ENCODE results near the gene EPHA10. TPM values are rescaled to one million over a fixed set of nuclear protein-coding genes. Genes with fewer than 3 reads are reported as not detected.

Gene EPHA10
- total RNA-seq, 2 donors from 2014 or later, result 0.22 TPM; not detected in 1

GRCh38 chr1:37755951-37756560 lies 8.9 kb downstream of the EPHA10 start:
- TF ChIP-seq, protein P1, sequence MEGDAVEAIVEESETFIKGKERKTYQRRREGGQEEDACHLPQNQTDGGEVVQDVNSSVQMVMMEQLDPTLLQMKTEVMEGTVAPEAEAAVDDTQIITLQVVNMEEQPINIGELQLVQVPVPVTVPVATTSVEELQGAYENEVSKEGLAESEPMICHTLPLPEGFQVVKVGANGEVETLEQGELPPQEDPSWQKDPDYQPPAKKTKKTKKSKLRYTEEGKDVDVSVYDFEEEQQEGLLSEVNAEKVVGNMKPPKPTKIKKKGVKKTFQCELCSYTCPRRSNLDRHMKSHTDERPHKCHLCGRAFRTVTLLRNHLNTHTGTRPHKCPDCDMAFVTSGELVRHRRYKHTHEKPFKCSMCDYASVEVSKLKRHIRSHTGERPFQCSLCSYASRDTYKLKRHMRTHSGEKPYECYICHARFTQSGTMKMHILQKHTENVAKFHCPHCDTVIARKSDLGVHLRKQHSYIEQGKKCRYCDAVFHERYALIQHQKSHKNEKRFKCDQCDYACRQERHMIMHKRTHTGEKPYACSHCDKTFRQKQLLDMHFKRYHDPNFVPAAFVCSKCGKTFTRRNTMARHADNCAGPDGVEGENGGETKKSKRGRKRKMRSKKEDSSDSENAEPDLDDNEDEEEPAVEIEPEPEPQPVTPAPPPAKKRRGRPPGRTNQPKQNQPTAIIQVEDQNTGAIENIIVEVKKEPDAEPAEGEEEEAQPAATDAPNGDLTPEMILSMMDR (IDR thresholded peaks at IDR 0.05), result no peak
- Histone ChIP-seq H3K4me1 (no peaks in the 10 kb centered on the region), H3K27me3 (peaks cover 0 to 5% of the 10 kb centered on the region in 2 donors), H3K9me3 (no peaks in the 10 kb centered on the region), H3K36me3 (no peaks in the 10 kb centered on the region), H3K4me3 (no peak overlapping the region), H3K27ac (no peak overlapping the region)
- no peak for DNase-seq (ENCODE audit: low spot score)

DNA sequence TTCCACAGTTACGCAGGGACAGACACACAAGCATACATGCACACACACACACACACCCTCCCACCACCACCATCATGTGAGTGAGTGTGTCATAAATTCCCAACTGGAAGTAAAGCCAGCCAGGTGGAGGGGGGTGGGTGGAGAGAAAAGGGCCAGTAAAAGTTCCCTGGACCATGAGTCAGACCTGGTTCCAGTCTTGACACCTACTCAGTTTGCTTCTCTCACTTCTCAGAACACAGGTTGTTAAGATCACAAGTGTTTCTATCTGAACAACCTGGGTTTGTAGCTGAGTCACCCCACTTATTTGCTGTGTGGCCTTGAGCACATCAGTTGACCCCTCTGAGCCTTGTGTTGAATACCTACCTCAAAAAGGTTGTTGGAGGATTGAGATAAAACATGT lies 9.6 kb downstream of the EPHA10 start:
- H3K27me3 ChIP-seq, result peaks cover 0 to 5% of the 10 kb centered on the region in 2 donors
- TF ChIP-seq, protein P1 (IDR thresholded peaks at IDR 0.05), result no peak
- H3K9me3 ChIP-seq, result no peaks in the 10 kb centered on the region
- no peak overlapping the region for H3K4me3 ChIP-seq
- H3K27ac ChIP-seq, result no peak overlapping the region
- no peaks in the 10 kb centered on the region for H3K36me3 ChIP-seq
- no peaks in the 10 kb centered on the region for H3K4me1 ChIP-seq
- no peak for DNase-seq (ENCODE audit: low spot score)

GRCh38 chr1:37753473-37754321 lies 11.2 kb downstream of the EPHA10 start:
- Histone ChIP-seq H3K4me1 (no peaks in the 10 kb centered on the region), H3K36me3 (no peaks in the 10 kb centered on the region), H3K9me3 (no peaks in the 10 kb centered on the region), H3K27ac (no peak overlapping the region), H3K27me3 (peaks cover 0 to 5% of the 10 kb centered on the region in 2 donors), H3K4me3 (peak overlapping the region in 1 of 2 donors; percentile 34)
- DNase-seq (ENCODE audit: low spot score), result no peak
- TF ChIP-seq, protein P1 (IDR thresholded peaks at IDR 0.05), result no peak

GRCh38 chr1:37752583-37753471 lies 12.1 kb downstream of the EPHA10 start:
- H3K4me3 ChIP-seq, result peak overlapping the region in 1 of 2 donors; percentile 34

GRCh38 chr1:37752213-37752582 lies 12.7 kb downstream of the EPHA10 start:
- H3K27ac ChIP-seq, result no peak overlapping the region
- no peak for DNase-seq (ENCODE audit: low spot score)
- H3K27me3 ChIP-seq, result peaks cover 0 to 5% of the 10 kb centered on the region in 2 donors
- H3K4me1 ChIP-seq, result no peaks in the 10 kb centered on the region
- TF ChIP-seq, protein P1 (IDR thresholded peaks at IDR 0.05), result no peak
- H3K4me3 ChIP-seq, result no peak overlapping the region
- H3K9me3 ChIP-seq, result peaks cover 0 to under 1% of the 10 kb centered on the region in 2 donors
- no peaks in the 10 kb centered on the region for H3K36me3 ChIP-seq

More at GRCh38 chr1:37752583-37753471, 12.1 kb downstream of the EPHA10 start:
- Histone ChIP-seq H3K9me3 (no peaks in the 10 kb centered on the region), H3K27me3 (peaks cover 0 to 5% of the 10 kb centered on the region in 2 donors), H3K4me1 (no peaks in the 10 kb centered on the region), H3K36me3 (no peaks in the 10 kb centered on the region), H3K27ac (no peak overlapping the region)
- TF ChIP-seq, protein P1 (IDR thresholded peaks at IDR 0.05), result no peak
- no peak for DNase-seq (ENCODE audit: low spot score)
